ENCODE data around the gene SYNCRIP. TPM values are rescaled to one million over a fixed set of nuclear protein-coding genes. Genes with fewer than 3 reads are reported as not detected.

Gene SYNCRIP
- total RNA-seq, 1 experiment from 2014 or later: 199 TPM

DNA sequence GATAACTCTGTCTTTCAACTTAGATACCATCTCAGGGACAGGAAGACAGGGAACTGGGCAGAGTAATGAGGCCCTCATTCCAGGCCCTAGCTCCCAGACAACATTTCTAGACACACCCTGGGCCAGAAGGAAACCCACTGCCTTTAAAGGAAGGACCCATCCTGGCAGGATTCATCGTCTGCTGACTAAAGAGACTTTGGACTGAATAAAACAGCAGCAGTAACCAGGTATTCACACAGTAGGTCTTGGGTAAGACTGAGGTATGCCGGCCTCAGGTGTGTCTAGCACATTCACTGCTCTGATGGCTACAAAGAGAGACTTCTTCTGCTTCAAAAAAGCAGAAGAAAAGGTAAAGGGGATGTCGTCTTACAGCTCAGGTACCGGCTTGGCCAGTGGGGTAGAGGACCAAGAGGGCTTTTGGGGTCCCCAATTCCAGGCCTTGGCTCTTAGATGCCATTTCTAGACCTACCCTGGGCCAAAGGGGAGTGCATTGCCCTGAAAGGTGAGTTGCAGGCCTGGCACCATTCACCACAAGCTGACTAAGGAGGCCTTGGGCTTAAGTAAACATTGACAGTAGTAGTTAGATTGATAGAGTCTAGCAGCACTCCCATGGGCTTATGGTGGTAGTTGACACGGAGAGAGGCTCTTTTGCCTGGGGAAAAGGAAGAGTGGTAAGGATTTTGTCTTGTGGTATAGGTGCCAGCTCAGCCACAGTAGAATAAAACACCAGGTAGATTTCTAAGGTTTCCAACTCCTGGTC, 62.4 kb downstream of the SYNCRIP start:
- Mint-ChIP-seq H3K4me3 (no peak overlapping the region), H3K9me3 (peaks cover 34 to 38% of the 10 kb centered on the region in 2 experiments), H3K4me1 (peaks cover 10 to 17% of the 10 kb centered on the region in 2 experiments), H3K27me3 (ENCODE audit: low read depth) (no peaks in the 10 kb centered on the region), H3K27ac (peak overlapping the region in 2 of 3 experiments; percentile 63 to 73; a peak in 2 of 7 replicates), H3K36me3 (ENCODE audit: insufficient read depth in 1 of 3, low read depth in 3 of 3) (peaks cover 28 to 41% (median 35%) of the 10 kb centered on the region in 3 experiments)
- no peak overlapping the region; the same call in 1 of the 2 replicates for H3K4ac ChIP-seq (ENCODE audit: low read depth, low read length)
- H3K4me1 ChIP-seq (ENCODE audit: insufficient read depth, low read length): peaks cover 8% of the 10 kb centered on the region; the same call in 1 of the 2 replicates
- H3K9ac ChIP-seq (ENCODE audit: extremely low read depth, insufficient read length, low read length): no peak overlapping the region
- H3T11ph ChIP-seq (ENCODE audit: low read length): no peak overlapping the region
- H3K79me1 ChIP-seq (ENCODE audit: insufficient read depth, low read depth, low read length, poor library complexity, severe bottlenecking): no peaks in the 10 kb centered on the region
- H3K23ac ChIP-seq (ENCODE audit: insufficient read length, low read depth, low read length): no peak overlapping the region
- no peak overlapping the region for H3K14ac ChIP-seq (ENCODE audit: insufficient read depth, low read length)
- H3K4me2 ChIP-seq (ENCODE audit: insufficient read depth, insufficient read length, low read length): no peak overlapping the region
- no peak overlapping the region; the same call in 1 of the 2 replicates for H2BK15ac ChIP-seq (ENCODE audit: low read depth, low read length)
- no peak overlapping the region for H3K56ac ChIP-seq (ENCODE audit: insufficient read length, low read depth, low read length)
- no peak overlapping the region for H2BK20ac ChIP-seq (ENCODE audit: low read depth, low read length, poor library complexity, severe bottlenecking)
- TF ChIP-seq, protein P1, sequence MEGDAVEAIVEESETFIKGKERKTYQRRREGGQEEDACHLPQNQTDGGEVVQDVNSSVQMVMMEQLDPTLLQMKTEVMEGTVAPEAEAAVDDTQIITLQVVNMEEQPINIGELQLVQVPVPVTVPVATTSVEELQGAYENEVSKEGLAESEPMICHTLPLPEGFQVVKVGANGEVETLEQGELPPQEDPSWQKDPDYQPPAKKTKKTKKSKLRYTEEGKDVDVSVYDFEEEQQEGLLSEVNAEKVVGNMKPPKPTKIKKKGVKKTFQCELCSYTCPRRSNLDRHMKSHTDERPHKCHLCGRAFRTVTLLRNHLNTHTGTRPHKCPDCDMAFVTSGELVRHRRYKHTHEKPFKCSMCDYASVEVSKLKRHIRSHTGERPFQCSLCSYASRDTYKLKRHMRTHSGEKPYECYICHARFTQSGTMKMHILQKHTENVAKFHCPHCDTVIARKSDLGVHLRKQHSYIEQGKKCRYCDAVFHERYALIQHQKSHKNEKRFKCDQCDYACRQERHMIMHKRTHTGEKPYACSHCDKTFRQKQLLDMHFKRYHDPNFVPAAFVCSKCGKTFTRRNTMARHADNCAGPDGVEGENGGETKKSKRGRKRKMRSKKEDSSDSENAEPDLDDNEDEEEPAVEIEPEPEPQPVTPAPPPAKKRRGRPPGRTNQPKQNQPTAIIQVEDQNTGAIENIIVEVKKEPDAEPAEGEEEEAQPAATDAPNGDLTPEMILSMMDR (conservative IDR thresholded peaks at IDR 0.05): no peak
- DNase-seq: no peak
- H3K79me2 ChIP-seq (ENCODE audit: insufficient read depth, low read length): no peaks in the 10 kb centered on the region; the same call in 1 of the 2 replicates
- no CpG with 5 or more reads among the region's 5 CpGs for WGBS (ENCODE audit: extremely low coverage, insufficient read length, low lambda C conversion rate)
- H2AK5ac ChIP-seq (ENCODE audit: insufficient read length, low read length): no peak overlapping the region
- no peak overlapping the region for H3K18ac ChIP-seq (ENCODE audit: insufficient read length, low read depth, low read length)
- no peak overlapping the region for H4K5ac ChIP-seq (ENCODE audit: insufficient read length, low read depth, low read length)
- H2AFZ ChIP-seq (ENCODE audit: low read length): no peak overlapping the region
- no peak overlapping the region for H4K91ac ChIP-seq (ENCODE audit: insufficient read length, low read depth, low read length)
- H3K23me2 ChIP-seq (ENCODE audit: insufficient read length, low read depth, low read length, poor library complexity, severe bottlenecking): no peaks in the 10 kb centered on the region
- H3K27ac ChIP-seq (ENCODE audit: insufficient read length, low read depth, low read length): no peak overlapping the region
- H4K8ac ChIP-seq (replicated peaks; ENCODE audit: insufficient read length, low read depth, low read length): no peak overlapping the region
- no peaks in the 10 kb centered on the region for H3K27me3 ChIP-seq (ENCODE audit: insufficient read depth, low read length)
- no peak overlapping the region for H2BK5ac ChIP-seq (ENCODE audit: insufficient read length, low read length)
- H2BK12ac ChIP-seq (ENCODE audit: insufficient read length, low read depth, low read length): peak overlapping the region; percentile 10
- no peak overlapping the region for H2BK120ac ChIP-seq (ENCODE audit: low read depth, low read length, poor library complexity, severe bottlenecking)
- no peaks in the 10 kb centered on the region for H3K9me3 ChIP-seq (ENCODE audit: control insufficient read depth, low read depth, low read length)
- H4K20me1 ChIP-seq (ENCODE audit: control insufficient read depth, insufficient read depth, insufficient read length): no peaks in the 10 kb centered on the region

All from H9 (cell line).